Measurements from ENCODE around the gene ROCK1.

DNA sequence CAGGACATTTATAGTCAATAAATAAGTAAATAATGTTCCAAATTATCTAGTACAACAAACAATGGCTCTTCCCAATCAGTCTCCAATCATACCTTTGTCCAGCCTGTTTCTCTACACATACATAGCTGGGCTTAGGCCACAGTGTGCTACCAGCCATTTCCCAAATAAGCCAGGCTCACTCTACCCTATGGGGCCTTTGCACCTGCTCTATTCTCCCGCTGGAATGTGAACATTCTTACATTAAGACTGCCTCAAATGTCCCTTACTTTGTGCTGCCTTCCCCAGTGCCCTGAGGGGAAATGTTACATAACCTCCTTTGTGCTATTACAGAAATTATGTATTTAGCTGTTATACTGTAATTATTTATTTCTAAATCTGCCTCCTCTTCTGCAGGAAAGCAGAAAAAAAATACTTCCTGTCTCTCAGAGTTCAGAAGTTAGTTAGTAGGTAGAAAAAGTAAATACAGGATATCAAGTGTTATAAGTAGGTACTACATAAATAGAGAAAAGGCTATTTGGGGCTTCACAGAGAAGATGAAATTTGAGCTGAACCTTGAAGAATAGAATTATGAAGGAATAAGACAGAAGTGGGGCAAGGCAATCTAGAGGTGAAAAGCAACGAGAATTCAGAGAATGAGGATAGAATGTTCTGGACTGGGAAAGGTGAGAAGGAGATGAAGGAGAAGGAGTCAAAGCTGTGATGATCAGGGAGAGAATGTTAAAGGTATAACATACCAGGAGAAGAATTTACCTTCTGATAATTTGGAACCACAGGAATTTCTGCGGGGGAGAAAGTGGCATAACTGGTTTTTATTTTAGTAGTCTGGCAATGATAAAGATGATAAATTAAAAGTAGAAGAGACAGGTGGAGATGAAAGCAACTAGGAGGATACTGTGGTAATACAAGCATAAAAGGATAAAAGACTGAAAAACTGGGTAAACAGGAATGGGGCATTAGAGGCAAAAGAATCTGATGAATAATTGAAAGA lies 37.0 kb downstream of the ROCK1 start:
- TF ChIP-seq, protein P1, sequence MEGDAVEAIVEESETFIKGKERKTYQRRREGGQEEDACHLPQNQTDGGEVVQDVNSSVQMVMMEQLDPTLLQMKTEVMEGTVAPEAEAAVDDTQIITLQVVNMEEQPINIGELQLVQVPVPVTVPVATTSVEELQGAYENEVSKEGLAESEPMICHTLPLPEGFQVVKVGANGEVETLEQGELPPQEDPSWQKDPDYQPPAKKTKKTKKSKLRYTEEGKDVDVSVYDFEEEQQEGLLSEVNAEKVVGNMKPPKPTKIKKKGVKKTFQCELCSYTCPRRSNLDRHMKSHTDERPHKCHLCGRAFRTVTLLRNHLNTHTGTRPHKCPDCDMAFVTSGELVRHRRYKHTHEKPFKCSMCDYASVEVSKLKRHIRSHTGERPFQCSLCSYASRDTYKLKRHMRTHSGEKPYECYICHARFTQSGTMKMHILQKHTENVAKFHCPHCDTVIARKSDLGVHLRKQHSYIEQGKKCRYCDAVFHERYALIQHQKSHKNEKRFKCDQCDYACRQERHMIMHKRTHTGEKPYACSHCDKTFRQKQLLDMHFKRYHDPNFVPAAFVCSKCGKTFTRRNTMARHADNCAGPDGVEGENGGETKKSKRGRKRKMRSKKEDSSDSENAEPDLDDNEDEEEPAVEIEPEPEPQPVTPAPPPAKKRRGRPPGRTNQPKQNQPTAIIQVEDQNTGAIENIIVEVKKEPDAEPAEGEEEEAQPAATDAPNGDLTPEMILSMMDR (conservative IDR thresholded peaks at IDR 0.05; ENCODE audit: low read length): no peak
- TF ChIP-seq EZH2phosphoT487 (IDR thresholded peaks at IDR 0.05; ENCODE audit: borderline replicate concordance): no peak

Measured in Loucy (cell line).